Hematopoietic multipotent progenitor cell treated with erythropoietin and hydrocortisone succinate and interleukin-3 and kit ligand, for 8 days (in vitro differentiated cells): ENCODE data around the gene GNAO1.

Experiments used
- DNase-seq: peaks from one replicate; pipeline ENCODE4 v3.0.0-alpha.2; 2015

GNAO1 gene

DNA sequence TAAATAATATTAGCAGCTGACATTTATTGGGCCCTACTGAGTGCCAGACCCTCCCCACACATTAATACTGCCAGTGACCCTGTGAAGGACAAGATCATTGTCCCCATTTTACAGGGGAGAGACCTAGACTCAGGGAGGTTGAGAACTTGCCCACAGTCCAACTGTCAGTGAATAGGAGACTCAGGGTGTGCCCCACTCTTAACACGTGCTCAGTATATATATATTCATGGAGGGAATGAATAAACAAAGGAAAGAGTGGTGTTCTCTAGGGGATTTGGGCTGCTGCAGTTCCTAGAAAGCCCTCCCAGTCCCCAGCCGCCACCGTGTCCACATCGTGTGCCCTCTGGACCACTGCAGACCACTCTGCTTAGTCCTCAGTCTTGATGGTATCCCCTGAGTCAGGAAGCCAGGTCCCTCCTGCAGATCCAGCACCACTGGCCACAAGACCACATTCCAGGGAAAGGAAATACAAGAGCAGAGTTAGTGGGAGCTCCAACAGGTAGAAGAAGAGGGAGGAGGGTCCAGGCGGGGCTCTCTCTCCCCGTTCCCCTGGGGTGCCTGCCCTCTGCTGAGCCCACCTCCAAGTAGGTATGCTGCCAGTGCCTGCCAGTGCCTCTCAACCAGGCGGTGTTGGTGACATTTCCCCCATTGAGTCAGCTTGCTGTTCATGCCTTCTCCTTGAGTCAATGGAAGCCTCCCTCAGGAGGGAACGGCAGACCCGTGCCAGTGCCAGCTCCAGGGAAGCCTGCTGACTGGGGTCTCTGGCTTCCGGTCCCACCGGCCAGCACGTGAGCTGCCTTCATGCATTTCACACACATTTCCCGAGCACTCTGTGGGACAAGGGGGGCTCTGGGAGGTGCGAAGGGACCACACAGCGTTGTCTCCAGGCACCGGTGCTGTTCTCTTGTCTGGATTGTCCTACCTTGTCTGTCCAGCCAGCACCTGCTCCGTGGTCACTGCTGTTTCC, 75.6 kb downstream of the GNAO1 start:
- no peak for DNase-seq

DNA sequence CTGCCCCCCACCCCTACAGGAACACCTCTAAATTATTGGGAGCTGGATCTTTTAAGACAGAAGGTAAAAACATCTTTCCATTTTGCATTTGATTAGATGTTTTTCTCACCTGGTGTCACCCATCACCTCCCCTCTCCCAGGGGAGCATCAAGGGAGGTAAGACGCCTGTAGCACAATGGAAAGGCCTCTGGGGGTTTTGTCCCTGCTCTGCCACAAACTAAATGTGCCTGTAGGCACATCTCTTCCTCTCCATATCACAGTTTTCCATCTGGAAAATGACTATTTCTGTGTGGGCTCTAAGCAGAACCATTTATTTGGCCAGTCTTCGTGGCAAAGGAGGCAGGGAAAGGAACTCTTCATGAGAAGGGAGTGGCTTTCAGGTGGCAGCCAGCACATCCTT, 76.6 kb downstream of the GNAO1 start:
- DNase-seq = no peak

DNA sequence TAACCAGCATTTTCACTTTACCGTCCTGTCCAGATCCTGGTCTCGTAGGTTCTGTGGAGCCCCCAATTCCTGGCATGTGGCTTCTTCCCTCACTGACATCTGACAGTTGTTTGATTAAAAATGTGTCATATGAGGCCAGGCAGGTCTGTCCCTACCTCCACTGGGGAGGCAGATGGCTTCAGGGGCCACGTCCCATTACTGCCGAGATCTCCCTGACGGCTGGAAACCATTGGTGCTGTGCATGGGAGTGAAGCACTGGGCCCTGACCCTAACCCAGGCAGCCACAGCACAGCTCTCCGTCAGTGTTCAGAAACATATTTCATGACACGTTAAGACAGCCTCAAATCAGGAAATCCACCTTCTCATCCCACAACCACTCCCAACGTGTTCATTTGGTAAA, 77.5 kb downstream of the GNAO1 start:
- no peak for DNase-seq

DNA sequence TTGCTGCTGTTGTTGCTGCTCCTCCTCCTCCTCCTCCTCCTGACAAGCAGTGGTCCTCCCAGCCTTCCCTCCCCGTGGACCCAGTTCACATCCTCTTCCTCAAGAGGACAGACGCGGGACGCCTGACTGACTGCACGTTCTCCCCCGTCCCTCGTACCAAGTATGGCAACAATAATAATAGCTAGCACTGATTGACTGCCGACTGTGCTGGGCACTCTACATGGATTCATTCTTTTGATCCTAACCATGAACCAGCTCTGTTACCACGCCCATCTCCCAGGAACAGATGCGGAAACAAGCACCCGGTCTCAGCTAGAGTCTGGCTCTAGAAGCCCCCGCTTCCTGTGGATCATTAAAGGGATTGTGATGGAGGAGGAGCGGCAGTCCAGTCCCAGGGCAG, 78.0 kb downstream of the GNAO1 start:
- DNase-seq = no peak

DNA sequence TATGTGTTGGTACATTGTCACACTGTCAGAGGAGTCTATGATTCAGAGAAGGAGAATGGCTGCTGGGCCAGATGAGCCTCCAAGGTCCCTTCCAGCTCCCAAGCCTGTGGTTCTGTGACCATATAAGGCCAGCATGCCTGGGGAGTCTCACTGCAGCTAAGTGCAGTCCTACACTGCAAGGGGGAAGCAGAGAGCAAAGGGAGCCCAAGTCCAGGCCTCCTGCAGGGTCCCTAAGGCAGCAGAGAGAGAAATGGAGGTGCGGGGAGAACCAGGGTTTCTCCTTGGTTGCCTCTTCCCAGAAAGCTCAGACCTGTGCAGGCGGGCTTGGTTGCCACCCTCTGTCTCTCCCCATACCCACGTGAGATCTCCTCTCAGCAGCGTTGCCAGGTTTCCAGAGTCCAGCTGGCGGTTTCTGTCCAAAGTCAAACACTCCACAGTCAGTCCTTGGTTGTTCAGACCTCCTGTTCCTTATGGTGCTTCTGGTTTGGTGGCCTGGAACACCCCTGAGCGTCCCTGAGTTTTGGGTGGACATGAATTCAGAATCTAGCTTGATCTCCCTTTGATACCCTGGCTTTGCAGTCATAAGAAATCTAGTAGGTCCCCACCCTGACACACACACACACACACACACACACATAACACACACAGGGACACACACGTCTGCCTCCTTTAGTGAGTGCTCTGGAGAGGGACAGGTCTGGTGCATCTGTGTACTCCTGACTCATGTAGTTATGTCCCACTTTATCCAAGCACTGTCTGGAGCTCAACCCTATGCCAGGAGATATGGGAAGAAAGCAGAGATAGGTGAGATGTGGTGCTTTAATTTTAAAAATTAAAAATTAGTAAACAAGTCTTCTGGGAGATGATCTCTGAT, 78.8 kb downstream of the GNAO1 start:
- DNase-seq = no peak

DNA sequence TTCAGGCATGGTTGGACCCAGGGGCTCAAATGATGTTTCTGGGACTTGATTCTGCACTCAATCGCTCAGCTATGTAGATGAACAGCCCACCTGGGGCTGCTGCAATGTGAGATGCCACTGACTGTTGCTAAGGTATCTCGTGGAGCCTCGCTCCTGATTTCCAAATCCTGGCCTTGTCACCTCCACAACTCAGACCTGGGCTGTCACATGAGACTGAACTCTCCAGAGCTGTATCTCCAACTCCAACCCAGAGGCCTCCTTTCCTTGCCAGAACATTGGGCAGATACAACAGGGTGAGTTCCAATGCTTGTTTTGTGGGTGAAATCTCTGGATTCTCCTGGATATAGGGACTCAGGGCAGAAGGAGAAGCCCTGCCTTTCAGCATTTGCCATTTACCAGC, 79.5 kb downstream of the GNAO1 start:
- no peak for DNase-seq

DNA sequence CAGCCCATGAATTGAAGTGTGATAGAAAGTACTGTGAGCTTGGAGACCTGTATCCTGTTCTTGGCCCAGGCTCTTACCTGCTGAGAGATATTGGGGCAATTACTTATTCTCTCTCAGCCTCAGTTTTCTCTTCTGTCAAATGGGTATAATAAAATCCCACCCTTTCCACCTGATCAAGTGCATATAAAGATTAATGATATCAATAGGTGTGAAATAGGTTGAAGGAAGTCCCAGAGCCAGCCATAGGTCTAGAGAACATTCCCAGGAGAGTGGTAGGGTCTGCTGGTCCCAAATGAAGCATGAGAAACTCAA, 81.2 kb downstream of the GNAO1 start:
- no peak for DNase-seq

DNA sequence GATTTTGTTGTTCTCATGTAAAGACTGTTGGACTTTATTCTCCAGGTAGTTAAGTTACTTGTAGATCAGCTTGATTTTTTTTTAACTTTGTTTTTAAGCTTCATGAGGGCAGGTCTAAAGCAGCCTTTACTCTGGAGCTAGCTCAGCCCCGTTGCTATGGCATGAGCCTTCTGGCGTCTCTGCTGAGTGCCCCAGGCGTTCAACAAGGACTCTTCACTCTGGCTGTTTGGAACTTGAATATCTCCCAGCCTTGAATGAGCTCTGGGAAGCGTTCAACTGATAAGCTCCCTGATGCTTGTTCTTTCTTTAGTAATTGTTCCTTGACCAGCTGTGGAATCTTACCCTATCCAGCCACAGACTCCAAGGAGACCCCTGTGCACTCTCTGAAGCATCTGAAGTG, 82.3 kb downstream of the GNAO1 start:
- DNase-seq = no peak

DNA sequence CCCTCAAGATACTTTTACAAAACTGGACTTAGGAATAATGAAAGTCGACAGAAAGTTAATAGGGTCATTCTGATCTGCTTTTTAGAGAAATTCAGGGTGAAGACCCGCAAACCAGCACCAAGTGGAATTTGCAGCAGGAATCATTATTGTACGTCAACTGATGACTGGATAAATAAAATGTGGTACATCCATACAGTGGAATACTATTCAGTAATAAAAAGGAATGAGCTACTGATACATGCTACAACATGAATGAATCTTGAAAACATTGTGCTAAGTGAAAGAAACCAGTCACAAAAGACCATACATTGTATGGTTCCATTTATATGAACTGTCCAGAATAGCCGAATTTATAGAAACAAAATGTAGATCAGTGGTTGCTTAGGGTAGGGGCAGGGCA, 83.1 kb downstream of the GNAO1 start:
- DNase-seq = no peak

DNA sequence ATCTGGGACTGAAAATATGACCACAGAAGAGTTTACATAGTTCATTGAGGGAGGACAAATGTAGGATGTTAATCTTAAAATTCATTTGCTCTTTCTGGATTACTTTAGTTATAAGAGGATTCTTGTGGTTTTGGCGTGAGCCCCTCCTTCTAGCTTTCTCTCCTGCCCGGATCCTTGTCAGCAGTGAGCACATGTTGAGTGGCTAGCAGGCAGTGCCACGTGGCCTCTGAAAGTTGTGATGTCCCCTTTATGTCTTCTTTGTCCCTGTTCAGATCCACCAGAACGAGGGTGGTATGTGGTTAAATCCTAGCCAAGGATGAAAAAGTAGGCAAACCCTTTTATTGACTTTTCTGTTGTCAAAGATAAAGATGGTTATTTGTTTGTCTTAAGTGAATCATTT, 83.8 kb downstream of the GNAO1 start:
- peak; percentile 69 for DNase-seq

DNA sequence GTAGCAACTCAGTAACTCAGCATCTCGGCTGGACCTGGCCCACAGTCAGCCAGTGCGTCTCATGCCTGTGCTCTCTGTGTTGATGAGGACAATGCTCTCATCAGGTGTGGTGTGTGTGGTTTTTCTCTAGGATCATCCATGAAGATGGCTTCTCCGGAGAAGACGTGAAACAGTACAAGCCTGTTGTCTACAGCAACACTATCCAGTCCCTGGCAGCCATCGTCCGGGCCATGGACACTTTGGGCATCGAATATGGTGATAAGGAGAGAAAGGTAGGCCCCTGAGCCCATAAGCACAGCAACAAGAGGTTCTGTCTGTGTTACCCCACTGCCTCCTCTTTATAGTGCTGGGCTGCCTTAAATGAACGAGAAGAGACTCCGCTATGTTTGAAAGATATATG, 84.5 kb downstream of the GNAO1 start:
- no peak for DNase-seq

DNA sequence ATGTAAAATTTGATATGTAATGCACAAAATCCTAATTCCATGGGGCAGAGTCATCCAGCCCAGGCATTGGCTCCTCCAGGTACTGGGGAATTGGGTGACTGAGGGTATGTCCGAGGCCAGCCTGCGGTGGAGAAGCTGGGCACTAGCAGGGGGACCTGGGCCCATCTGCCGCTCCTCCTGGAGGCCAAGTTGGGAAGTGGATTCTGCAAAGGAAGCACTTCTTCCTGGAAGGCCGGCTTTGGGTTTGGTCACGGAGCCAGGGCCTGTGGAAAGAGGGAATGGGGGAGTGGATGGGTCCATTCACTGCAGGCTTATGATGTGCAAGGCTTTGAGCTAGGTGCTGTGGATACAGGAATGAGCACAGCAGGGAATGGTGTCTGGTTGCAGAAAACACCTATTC, 85.8 kb downstream of the GNAO1 start:
- DNase-seq = no peak

DNA sequence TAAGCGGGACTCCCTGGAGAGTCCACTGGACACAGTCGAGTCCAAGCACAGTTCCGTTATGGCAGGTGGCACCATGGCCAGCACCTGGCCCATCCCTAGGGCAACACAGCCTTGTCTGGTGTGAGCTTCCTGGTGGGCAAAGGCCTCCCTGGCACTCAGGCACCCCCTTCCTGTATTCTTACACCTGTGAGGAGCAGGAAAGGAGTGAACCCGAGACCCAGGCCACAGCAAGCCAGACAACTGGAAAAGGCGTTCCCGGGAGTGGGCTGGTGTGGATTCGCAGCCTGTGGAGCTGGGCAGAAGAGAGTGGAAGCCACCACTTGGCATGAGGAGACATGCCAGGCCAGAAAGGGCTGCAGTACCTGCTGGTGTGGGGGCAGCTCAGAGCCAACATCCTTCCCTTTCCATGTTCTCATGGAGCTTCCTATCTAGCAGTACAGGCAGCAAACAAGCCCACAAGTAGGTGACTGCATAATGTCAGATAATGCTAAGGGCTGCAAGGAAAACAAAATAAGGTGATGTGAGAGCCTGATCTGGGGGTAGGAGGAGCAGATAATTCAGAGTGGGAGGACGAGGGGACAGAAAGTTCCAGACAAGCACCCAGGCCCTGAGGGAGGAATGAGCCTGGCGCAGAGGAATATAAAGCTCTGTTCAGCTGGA, 87.0 kb downstream of the GNAO1 start:
- peak; percentile 85 for DNase-seq

DNA sequence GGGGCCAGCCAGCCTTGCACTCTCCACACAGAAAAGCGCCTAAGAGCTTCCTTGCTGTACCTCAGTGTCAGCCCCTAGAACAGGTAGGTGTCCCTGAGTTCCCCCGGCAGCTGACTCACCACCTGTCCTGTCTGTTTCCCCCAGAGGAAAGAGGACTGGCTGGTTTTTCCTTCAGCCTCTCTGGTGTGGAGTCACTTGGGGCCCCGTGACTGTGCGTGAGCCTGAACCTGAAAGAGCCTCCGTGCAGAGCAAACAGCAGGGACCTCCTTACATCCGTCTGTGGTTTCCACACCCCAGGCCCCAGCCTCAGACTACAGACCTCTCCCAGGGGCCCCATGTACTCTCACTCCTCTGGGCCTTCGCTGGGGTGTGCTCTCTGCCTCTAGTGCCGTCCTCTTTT, 87.8 kb downstream of the GNAO1 start:
- DNase-seq = peak; percentile 35

DNA sequence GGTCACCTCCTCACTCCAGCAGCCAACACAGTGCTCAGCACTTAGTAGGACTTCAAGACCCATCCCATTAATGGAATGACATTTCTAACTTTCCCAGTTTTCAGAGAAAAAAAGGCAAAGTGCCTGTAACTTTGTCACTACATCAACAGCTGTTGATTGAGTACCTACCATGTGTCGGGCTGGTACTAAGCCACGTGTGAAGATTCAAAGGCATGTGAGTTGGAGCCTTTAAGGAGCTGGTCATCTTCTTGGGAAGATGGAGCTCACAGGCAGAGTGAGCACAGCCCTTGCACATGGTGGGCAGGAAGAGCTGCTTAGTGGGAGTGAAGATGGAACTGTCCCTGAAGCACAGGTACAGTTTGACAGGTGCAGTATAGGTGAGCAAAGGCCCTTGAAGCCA, 88.6 kb downstream of the GNAO1 start:
- DNase-seq = no peak

DNA sequence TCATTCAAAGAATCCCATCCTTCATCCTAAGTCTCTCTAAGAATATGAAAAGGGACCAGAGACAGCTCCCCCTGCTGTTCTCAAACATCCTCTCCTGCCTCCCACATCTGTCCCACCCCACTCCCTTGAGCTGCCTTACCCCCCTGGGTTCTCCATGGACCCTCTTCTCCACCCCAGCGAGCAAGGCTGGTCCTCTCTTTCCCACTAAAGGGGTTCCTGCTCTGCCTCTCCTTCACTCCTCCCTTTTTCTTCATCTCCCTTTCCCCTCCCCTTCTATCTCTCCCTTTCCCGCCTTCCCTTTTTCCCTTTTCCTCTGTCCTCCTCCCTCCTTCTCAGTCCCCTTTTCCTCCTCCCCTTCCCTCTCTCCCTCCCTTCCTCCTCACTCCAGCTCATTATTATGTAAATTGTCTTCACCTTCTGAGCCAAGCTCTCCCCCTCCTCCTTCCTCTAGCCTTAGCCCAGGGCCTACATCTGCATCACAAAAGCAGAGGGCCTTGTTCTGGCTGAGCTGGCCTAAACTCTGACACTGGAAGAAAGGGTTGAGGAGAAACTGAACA, 90.0 kb downstream of the GNAO1 start:
- peak; percentile 34 for DNase-seq

DNA sequence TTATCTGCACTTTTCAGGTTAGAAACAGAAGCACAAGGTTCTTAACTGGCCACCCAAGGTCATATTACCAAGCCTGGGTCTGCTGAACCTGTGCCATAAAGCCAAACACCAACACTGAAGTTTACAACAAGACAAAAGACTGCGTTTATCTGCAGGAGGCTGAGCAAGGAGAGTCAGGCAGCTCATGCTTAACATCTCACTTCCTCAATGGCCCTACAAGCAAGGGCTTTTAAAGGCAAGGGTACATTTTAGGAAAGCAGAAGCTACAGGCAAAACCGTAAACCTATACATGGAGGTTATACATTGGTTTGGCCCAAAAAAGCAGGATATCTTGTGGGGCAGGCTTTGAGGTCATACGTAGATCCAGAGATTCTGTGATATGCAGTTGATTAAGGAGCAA, 91.2 kb downstream of the GNAO1 start:
- no peak for DNase-seq

DNA sequence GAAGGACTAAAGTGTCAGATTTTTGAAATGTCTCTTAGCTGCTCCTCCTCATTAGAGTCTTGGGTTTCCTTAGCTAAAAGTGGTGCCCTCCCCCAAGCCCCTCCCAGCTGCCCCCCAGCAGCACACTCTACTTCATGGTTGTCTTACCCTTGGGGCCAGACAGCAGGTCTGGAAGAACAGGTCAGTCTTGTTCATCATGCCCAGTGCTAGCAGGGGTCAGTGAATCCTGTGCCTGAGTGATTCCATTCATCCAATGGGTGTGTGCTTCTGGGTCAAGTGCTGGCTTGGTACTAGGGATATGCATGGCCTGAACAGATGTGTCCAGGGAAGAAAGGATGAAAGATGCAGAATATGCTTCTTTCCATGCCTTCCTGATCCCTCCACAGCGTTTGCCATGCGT, 93.2 kb downstream of the GNAO1 start:
- DNase-seq = no peak

DNA sequence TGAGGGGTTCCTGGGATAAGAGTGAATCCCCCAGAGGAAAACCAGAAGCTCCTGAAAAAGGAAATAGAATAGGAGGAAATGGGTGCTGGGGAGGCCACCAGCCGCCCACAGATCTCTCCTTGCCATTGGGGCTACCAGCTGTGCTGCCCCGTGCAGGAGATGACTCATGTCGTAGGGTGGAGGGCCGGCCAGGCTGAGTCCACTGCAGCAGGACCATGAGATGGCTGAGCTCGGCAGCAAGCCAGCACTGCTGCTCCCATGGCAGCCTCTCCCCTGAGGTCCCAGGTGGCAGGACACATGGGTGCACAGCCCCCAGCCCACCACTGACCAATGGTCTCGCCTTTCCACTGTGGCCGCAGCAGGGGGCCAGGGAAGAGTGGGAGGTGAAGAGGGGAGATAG, 95.5 kb downstream of the GNAO1 start:
- no peak for DNase-seq

DNA sequence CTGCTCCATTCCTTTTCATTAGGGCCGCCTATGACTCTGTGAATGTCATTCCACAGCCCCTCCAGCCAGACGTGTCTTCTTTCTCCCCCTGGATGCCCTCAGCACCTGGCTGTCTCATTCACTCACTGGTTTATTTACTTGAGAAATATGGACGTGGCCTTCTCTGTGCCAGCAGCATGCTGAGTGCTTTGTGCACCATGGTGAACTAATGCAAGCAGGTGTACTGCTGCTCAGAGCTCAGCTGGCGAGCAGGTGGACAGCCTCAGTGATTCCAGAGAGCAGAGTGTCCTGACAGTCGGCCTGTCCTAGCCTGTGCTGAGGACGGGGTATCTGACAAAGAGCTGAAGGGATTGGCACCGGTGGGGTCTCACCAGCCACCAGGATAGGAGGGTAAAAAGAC, 96.7 kb downstream of the GNAO1 start:
- no peak for DNase-seq

DNA sequence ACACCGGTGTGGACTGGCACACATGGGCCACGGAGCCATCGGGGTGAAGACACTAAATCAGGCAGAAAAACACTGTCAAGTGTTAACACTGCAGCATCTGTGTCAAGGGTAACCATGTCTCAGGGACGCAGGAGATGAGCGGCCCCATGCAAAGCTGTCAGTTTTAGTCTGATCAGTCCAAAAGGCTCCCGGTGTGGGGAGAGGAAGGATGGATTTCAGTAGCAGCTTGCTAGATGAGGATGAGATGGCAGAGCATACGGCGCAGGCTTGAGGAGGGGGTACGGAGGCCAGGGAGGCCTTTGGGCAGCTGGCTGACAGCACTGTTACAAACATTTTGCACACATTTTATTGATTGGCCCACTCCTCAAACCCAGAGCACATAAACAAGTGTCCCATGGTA, 98.1 kb downstream of the GNAO1 start:
- no peak for DNase-seq

DNA sequence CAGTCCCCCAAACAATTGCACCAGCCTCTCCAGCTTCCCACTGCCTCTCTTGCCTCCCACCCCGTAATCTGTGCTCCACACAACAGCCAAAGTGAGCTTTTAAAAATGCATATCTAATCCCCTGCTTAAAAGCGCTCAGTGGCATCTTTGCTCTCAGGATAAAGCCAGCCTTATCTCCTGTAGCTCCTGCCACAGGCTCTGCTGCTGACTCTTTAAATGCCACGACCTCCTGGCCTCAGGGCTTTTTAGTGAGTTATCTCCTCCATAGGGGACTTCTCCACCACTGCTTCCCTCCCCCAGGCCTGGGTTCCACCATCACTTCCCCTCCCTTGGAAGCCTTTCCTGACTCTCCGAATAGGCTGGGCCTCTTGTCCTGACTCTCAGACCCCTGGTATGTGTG, 98.6 kb downstream of the GNAO1 start:
- peak; percentile 59 for DNase-seq

DNA sequence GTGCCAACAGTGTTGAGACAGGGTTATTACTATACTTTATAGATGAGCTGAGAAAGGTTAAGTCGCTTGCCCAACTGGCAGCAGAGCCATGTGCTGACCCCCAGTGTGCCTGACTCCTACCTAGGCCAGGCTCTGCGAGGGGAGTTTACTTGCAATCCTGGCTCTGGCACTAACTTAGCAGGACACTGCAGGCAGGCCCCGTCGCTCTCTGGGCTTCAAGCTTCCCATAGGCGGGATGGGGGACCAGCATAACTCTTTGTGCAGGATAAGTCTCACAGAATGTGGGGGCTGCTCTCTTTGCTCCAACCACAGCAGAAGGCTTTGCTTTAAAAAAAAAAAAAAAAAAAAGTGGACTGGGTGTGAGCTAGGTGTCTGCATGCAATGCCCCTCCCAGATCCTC, 102.7 kb downstream of the GNAO1 start:
- no peak for DNase-seq
